Fibroblast of the aortic adventitia (primary cell): ENCODE results near the gene MYMX. TPM values are rescaled to one million over a fixed set of nuclear protein-coding genes. Genes with fewer than 3 reads are reported as not detected.

Experiments used
- DNase-seq: peaks from one replicate; pipeline ENCODE4 v3.0.0-alpha.2; 2010; ENCODE audit warnings: low read depth
- H3K4me3 ChIP-seq: 2 replicates; pipeline ENCODE4 v1.5.1; 2011; ENCODE audit warnings: low read depth, mild to moderate bottlenecking, control low read depth, low read length, moderate library complexity
- CTCF ChIP-seq: IDR thresholded peaks from 2 replicates; pipeline ENCODE4 v1.5.1; 2011; ENCODE audit warnings: mild to moderate bottlenecking, low read length, control low read depth, inconsistent platforms; ENCODE audit not compliant: insufficient read depth
- total RNA-seq: library from RNA; depleted of rRNA; stranded (reverse); fragments of >200 nt; gene quantifications from 2 replicates; pipeline ENCODE4 v1.2.3, GENCODE V29; 2012; ENCODE audit warnings: low replicate concordance

MYMX gene
- total RNA-seq, 1 donor, result not detected

- no peak for TF ChIP-seq CTCF
- no peak for DNase-seq
- H3K4me3 ChIP-seq, result no peak overlapping the region
These were observed 26.6 kb downstream of the MYMX start for GRCh38 chr6:44243345-44243744.

- H3K4me3 ChIP-seq, result peak overlapping the region; percentile 79
- TF ChIP-seq CTCF, result no peak
- no peak for DNase-seq
These were observed 28.7 kb downstream of the MYMX start for GRCh38 chr6:44245391-44245911.

GRCh38 chr6:44245912-44246662 is 29.4 kb downstream of the MYMX start:
- TF ChIP-seq CTCF, result peak; percentile 16
- peak overlapping the region; percentile 79 for H3K4me3 ChIP-seq
- peak; percentile 76 for DNase-seq

GRCh38 chr6:44246663-44247337 is 30.1 kb downstream of the MYMX start, which contains the start of gene HSP90AB1:
TSS of gene HSP90AB1 (plus strand) at chr6:44247101. CDS start at chr6:44248630, 1,529 bp downstream.
- TF ChIP-seq CTCF, result no peak
- DNase-seq, result peak; percentile 98
- peak within 1 kb of the TSS; percentile 79 for H3K4me3 ChIP-seq

DNA sequence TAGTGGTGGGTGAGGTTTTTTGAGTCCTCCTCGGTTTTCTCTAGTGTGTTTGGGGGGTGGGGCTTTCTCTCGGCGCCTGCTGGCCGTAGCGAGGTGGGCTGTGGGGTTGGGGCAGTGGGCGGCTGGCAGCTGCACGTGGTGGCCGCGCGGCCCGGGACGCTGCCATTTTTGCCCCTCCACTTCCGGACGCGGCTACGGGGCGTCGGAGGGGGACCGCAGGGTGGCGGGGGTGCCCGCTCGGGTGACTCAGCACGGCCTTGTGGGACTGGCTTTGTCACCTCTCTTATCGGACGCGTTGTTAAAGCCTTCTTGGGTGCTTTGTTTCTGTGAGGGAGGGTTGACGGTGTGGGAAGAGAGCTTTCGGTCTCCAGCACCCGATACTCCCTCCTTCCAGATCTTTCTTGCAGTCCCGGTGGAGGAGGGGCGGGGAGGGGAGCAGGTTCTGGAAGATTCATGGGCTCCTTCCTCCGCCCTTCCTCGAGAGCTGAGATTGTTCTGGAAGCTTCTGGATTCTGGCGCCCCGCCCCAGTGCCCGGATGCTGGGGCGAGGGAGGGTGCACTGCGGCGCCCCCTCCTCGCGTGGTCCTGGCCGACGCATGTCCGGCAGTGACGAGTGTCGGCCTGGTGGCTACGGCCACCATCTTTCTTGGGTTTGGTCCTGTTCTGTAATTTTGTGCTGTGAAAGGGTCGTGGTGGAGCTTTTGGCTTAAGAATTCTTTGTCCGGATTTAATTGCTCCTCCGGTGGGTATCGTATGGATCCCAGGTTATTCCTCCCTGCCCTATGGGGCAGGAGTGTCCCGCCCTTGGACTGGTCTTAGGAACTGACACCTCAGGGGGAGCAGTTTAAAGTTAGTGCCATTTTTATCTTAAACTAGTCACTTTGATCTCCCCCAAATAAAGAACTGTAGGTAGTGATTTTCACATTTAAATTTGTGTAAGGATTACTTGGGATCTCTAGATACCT is 30.9 kb downstream of the MYMX start:
- H3K4me3 ChIP-seq, result peak overlapping the region; percentile 79
- no peak for TF ChIP-seq CTCF
- DNase-seq, result peak; percentile 53

DNA sequence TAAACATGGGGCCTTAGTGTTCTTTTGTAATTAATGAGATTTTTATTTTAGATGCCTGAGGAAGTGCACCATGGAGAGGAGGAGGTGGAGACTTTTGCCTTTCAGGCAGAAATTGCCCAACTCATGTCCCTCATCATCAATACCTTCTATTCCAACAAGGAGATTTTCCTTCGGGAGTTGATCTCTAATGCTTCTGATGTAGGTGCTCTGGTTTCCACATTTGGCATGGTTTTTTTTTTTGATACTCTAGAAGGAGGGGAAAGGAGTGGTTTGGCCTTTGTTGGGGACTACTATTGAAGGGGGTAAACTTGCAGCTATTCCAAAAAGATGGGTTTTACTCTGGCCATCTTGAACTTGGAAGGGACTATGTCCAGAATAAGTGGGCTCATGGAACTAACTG is 31.9 kb downstream of the MYMX start:
- H3K4me3 ChIP-seq, result peak overlapping the region; percentile 79
- TF ChIP-seq CTCF, result no peak
- no peak for DNase-seq
